B cell (primary cell): ENCODE results near the gene KLHL13. TPM values are rescaled to one million over a fixed set of nuclear protein-coding genes. Genes with fewer than 3 reads are reported as not detected.
"Not testable (repeated sequence)": the region's sequence is repeated elsewhere in the genome, so short reads cannot be mapped to it uniquely, and the experiment has no call there.

Source experiments
- ATAC-seq: fragments of 200-7000 bp; cut with Tn5 transposase; one replicate; pipeline ENCODE4 v1.10.0; 2021; ENCODE audit warnings: low read depth, mild to moderate bottlenecking, moderate number of reproducible peaks, moderate library complexity
- CTCF ChIA-PET: fragments of 350-600 bp; sonication (Branson Sonifier 250); formaldehyde crosslinking; loops from one replicate; lab custom pipeline; 2021; ENCODE audit warnings: antibody characterized with exemption, inconsistent platforms; lab: Charles Lee
- POLR2A ChIA-PET: fragments of 350-600 bp; sonication (Branson Sonifier 250); formaldehyde crosslinking; loops from one replicate; lab custom pipeline; 2021; ENCODE audit warnings: antibody characterized with exemption; lab: Charles Lee
- DNase-seq: peaks from one replicate; pipeline ENCODE4 v3.0.0; 2013
- H2AFZ ChIP-seq: 2 replicates; pipeline ENCODE4 v1.6.1; 2012; ENCODE audit warnings: mild to moderate bottlenecking, low read depth, low read length; ENCODE audit not compliant: insufficient read depth, poor library complexity, severe bottlenecking
- H3K27ac ChIP-seq, 2 donors: 1 replicate in 1 of 2; 2 replicates in 1 of 2; pipeline ENCODE4 v1.5.1; 2012 to 2013; ENCODE audit warnings: low read length in 2 of 2, mild to moderate bottlenecking in 2 of 2, moderate library complexity in 1 of 2
- H3K27me3 ChIP-seq, 4 experiments: fragments of 200-600 bp in 1 of 4; sonication (generic) in 1 of 4; replicated peaks in 1 of 4; 1 replicate in 2 of 4; 2 replicates in 2 of 4; pipeline versions ENCODE4 v1.6.1 to v1.7.0; 2013 to 2016; ENCODE audit warnings: low read length in 3 of 4, mild to moderate bottlenecking in 2 of 4, mixed read lengths in 1 of 4, moderate library complexity in 1 of 4; ENCODE audit not compliant: insufficient read depth in 4 of 4, control insufficient read depth in 3 of 4; ENCODE audit errors: control extremely low read depth in 1 of 4
- H3K36me3 ChIP-seq, 2 experiments: replicated peaks in 1 of 2; 1 replicate in 1 of 2; 2 replicates in 1 of 2; pipeline versions ENCODE4 v1.6.1 to v1.7.1; 2013; ENCODE audit warnings: low read length in 1 of 2; ENCODE audit not compliant: insufficient read depth in 2 of 2, control insufficient read depth in 1 of 2; ENCODE audit errors: control extremely low read depth in 1 of 2, extremely low read depth in 1 of 2
- H3K4me1 ChIP-seq, 2 donors: fragments of 200-600 bp in 1 of 2; sonication (generic) in 1 of 2; 1 replicate in 1 of 2; 2 replicates in 1 of 2; pipeline versions ENCODE4 v1.5.1 to v1.6.1; 2013 to 2017; ENCODE audit warnings: low read length in 2 of 2; ENCODE audit not compliant: control insufficient read depth in 2 of 2, insufficient read depth in 2 of 2
- H3K4me2 ChIP-seq: replicated peaks from 2 replicates; pipeline ENCODE3; 2012; ENCODE audit warnings: mild to moderate bottlenecking, low read depth, low read length; ENCODE audit not compliant: poor library complexity, severe bottlenecking
- H3K4me3 ChIP-seq, 5 experiments: fragments of 200-600 bp in 1 of 5; sonication (generic) in 1 of 5; 1 replicate in 3 of 5; 2 replicates in 2 of 5; pipeline versions ENCODE4 v1.5.1 to v1.7.0; 2011 to 2016; ENCODE audit warnings: low read length in 4 of 5, mild to moderate bottlenecking in 4 of 5, low read depth in 2 of 5, control low read depth in 1 of 5, moderate library complexity in 1 of 5; ENCODE audit not compliant: insufficient read depth in 1 of 5; ENCODE audit errors: control extremely low read depth in 1 of 5, extremely low read depth in 1 of 5
- H3K79me2 ChIP-seq: fragments of 200-600 bp; sonication (generic); one replicate; pipeline ENCODE4 v1.6.0; 2016; ENCODE audit warnings: low read length; ENCODE audit not compliant: control insufficient read depth, insufficient read depth
- H3K9ac ChIP-seq: fragments of 200-600 bp; sonication (generic); 2 replicates; pipeline ENCODE4 v1.6.1; 2017; ENCODE audit warnings: mild to moderate bottlenecking, low read length, moderate library complexity
- H3K9me3 ChIP-seq, 3 donors: one replicate each; pipeline versions ENCODE4 v1.6.1 to v1.7.1; 2013; ENCODE audit warnings: low read length in 2 of 3; ENCODE audit not compliant: control insufficient read depth in 2 of 3, insufficient read depth in 1 of 3; ENCODE audit errors: control extremely low read depth in 1 of 3
- H4K20me1 ChIP-seq: 2 replicates; pipeline ENCODE4 v1.6.0; 2012; ENCODE audit warnings: mild to moderate bottlenecking, low read length; ENCODE audit not compliant: insufficient read depth, control insufficient read depth, poor library complexity, severe bottlenecking
- H3K27ac Mint-ChIP-seq: one replicate; pipeline ENCODE4 v1.8.0; 2021; ENCODE audit warnings: mixed read lengths
- H3K27me3 Mint-ChIP-seq: one replicate; pipeline ENCODE4 v1.8.0; 2021; ENCODE audit warnings: mixed read lengths
- H3K4me1 Mint-ChIP-seq: one replicate; pipeline ENCODE4 v1.8.0; 2021; ENCODE audit warnings: mixed read lengths
- H3K4me3 Mint-ChIP-seq: one replicate; pipeline ENCODE4 v1.8.0; 2021; ENCODE audit warnings: mixed read lengths
- H3K9me3 Mint-ChIP-seq: one replicate; pipeline ENCODE4 v1.8.0; 2022; ENCODE audit warnings: mixed read lengths; ENCODE audit not compliant: insufficient read depth
- EZH2 ChIP-seq: IDR thresholded peaks from 2 replicates; pipeline ENCODE4 v1.6.1; 2012; ENCODE audit warnings: borderline replicate concordance, low read depth, mild to moderate bottlenecking, moderate library complexity, low read length; ENCODE audit not compliant: insufficient read depth, poor library complexity, severe bottlenecking
- WGBS: methylation state at CpG from one replicate; pipeline ENCODE4 v1.1.5; 2013; ENCODE audit warnings: missing lambda C conversion rate; ENCODE audit not compliant: insufficient coverage; 5-methylcytosine and 5-hydroxymethylcytosine counted together
- intact Hi-C: fragments of 100-400 bp; cut with micrococcal nuclease; formaldehyde crosslinking; loops from one replicate; pipeline ENCODE4 v1.10.0; 2022
- polyA plus RNA-seq: library from polyadenylated mRNA; depleted of rRNA; stranded (reverse); fragments of >200 nt; gene quantifications from 2 replicates; pipeline ENCODE4 v1.2.3, GENCODE V29; 2012
- total RNA-seq, 2 donors: library from RNA; stranded (reverse); fragments of 120-200 nt in 1 of 2; gene quantifications; 1 replicate in 1 of 2; 2 replicates in 1 of 2; pipeline versions ENCODE4 v1.2.3 to v1.2.4, GENCODE V29; 2013 to 2022
- TF ChIP-seq, protein P1 (sequence below): fragments of 200-600 bp; IDR thresholded peaks from one replicate; pipeline ENCODE4 v1.8.0; 2022; ENCODE audit warnings: antibody characterized with exemption, mild to moderate bottlenecking

Gene KLHL13
- total and polyA plus RNA-seq, 2 donors (not counting 1 experiment from before 2014, with no cell fraction given) = 0.04 TPM; not detected in 1

DNA sequence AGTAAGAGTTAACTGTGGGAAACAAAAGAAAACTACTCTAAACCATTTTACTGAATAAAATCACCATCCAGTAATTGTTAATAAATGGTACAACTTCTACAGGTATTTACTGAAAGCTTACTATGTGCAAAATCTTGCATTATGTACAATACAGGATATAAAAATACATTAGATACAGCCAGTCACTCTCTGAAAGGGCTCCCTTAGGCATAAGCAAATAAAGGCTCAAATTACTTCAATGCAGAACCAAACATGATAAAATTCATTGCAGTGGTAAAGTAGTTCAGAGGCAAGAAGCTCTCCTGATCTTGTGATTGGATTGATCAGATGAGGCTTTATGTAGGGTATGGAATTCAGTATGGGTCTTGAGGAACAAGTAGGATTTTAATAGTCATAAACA, 100.2 kb downstream of the KLHL13 start:
- Histone ChIP-seq H3K9me3 (no peaks in the 10 kb centered on the region), H3K4me3 (no peak overlapping the region), H4K20me1 (no peaks in the 10 kb centered on the region), H3K9ac (no peak overlapping the region), H3K4me2 (no peak overlapping the region), H3K4me1 (no peaks in the 10 kb centered on the region), H3K79me2 (no peaks in the 10 kb centered on the region), H2AFZ (no peak overlapping the region), H3K27ac (no peak overlapping the region), H3K36me3 (no peaks in the 10 kb centered on the region), H3K27me3 (no peaks in the 10 kb centered on the region)
- POLR2A ChIA-PET = no interaction called here
- H3K4me3 Mint-ChIP-seq = no peak overlapping the region
- H3K27me3 Mint-ChIP-seq = no peaks in the 10 kb centered on the region
- H3K27ac Mint-ChIP-seq = no peak overlapping the region
- intact Hi-C loops = no loop called here
- CTCF ChIA-PET = no interaction called here
- DNase-seq (no peak), ATAC-seq (no peak)
- no peaks in the 10 kb centered on the region for H3K4me1 Mint-ChIP-seq
- no peaks in the 10 kb centered on the region for H3K9me3 Mint-ChIP-seq
- no peak for TF ChIP-seq EZH2
- TF ChIP-seq, protein P1, sequence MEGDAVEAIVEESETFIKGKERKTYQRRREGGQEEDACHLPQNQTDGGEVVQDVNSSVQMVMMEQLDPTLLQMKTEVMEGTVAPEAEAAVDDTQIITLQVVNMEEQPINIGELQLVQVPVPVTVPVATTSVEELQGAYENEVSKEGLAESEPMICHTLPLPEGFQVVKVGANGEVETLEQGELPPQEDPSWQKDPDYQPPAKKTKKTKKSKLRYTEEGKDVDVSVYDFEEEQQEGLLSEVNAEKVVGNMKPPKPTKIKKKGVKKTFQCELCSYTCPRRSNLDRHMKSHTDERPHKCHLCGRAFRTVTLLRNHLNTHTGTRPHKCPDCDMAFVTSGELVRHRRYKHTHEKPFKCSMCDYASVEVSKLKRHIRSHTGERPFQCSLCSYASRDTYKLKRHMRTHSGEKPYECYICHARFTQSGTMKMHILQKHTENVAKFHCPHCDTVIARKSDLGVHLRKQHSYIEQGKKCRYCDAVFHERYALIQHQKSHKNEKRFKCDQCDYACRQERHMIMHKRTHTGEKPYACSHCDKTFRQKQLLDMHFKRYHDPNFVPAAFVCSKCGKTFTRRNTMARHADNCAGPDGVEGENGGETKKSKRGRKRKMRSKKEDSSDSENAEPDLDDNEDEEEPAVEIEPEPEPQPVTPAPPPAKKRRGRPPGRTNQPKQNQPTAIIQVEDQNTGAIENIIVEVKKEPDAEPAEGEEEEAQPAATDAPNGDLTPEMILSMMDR = no peak

DNA sequence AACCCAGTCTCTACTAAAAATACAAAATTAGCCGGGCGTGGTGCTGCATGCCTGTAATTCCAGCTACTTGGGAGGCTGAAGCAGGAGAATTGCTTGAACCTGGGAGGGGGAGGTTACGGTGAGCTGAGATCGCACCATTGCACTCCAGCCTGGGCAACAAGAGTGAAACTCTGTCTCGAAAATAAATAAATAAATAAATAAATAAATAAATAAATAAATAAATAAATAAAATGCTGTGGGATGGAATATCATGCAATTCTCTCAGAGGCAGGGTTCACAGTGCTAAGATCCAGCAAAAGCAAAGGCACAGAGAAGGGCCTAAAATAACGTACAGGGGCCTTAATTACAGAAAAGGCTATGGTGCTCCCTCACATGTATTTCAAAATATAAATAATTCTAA, 114.2 kb downstream of the KLHL13 start:
- H3K36me3 ChIP-seq = not testable (repeated sequence)

More for the DNA sequence above, 114.2 kb downstream of the KLHL13 start:
- H3K4me2 ChIP-seq, CTCF ChIA-PET, intact Hi-C loops, H3K4me1 ChIP-seq, H3K27me3 ChIP-seq, POLR2A ChIA-PET, H3K27me3 Mint-ChIP-seq, H3K9me3 ChIP-seq, H3K79me2 ChIP-seq, H3K4me3 ChIP-seq, H3K9me3 Mint-ChIP-seq, H3K9ac ChIP-seq, H3K27ac ChIP-seq, H3K4me3 Mint-ChIP-seq, H4K20me1 ChIP-seq, H2AFZ ChIP-seq, H3K4me1 Mint-ChIP-seq, DNase-seq, H3K27ac Mint-ChIP-seq, ATAC-seq: not testable (repeated sequence)
- no CpG with 5 or more reads among the region's 6 CpGs for WGBS
